ENCODE data around the gene CD79B.
"Not testable (repeated sequence)": the region's sequence is repeated elsewhere in the genome, so short reads cannot be mapped to it uniquely, and the experiment has no call there.

The CD79B gene

DNA sequence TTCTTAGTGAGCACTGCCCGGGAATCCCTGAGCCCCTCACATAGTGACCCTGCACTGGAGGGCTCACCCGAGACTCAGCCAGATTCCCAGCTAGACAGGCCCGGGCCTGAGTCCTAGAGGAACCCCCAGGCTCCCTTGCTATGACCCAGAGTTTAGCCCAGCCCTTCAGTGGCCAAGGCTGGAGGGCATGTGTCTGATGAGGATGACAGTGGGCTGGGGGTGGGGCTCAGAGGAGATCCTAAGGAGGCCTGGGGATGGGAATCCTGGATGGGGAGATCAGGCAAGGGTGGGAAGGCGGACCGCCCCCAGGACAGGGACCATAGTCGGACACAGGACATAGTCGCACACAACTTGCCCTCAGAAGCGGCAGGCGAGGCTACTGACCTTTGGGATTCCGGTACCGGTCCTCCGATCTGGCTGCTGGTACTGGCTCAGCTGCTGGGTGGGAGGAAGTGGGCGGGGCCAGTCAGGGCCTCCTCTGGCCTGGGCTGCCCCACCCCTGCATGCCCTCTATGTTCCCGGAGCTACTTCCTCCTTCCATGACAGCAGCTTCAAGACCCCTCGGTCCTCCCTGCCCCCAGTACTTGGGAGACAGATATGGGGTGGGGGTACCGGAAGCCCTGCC lies 1.1 kb downstream of the CD79B start:
- DNase-seq = no peak

DNA sequence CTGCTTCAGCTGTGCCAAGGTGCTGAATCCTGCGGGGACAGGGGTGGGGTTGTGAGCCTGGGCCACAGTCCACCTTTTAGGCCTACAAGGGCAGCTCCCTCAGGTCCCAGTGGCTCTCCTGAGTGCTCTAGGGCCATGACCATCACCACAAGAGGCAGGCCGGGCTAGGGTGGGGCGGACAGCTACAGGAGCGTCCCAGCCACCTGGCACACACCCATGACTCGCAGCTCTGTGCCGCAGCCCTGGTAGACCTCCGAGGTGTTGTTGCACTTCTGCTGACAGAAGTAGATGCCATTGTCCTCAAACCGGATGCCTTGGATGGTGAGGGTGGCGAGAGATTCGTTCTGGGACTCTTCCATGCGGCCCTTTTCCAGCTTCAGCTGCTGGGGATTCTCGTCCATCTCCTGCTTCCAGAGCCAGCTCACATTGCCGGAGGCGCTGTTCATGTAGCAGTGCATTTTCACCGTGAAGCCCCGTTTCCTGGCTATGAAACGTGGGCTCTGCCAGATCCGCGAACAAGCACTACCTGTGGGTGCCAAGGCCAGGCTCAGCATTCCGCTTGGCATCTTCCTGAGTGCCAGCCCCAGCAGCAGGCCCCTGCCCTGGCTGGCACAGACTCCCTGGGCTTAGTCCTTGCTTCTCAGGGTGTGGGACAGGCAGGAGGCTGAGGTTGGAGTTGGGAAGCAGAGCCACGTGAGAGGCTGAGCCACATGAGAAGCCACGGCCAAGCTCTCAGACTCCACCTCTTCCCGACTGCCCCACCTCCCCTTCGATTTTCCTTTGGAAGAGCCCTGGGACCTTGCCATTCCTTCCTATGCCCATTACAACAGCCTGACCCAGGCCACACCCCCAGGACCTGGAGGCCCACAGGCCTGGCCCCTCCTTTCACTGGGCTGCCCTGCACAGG lies 2.0 kb downstream of the CD79B start:
- no peak for DNase-seq

DNA sequence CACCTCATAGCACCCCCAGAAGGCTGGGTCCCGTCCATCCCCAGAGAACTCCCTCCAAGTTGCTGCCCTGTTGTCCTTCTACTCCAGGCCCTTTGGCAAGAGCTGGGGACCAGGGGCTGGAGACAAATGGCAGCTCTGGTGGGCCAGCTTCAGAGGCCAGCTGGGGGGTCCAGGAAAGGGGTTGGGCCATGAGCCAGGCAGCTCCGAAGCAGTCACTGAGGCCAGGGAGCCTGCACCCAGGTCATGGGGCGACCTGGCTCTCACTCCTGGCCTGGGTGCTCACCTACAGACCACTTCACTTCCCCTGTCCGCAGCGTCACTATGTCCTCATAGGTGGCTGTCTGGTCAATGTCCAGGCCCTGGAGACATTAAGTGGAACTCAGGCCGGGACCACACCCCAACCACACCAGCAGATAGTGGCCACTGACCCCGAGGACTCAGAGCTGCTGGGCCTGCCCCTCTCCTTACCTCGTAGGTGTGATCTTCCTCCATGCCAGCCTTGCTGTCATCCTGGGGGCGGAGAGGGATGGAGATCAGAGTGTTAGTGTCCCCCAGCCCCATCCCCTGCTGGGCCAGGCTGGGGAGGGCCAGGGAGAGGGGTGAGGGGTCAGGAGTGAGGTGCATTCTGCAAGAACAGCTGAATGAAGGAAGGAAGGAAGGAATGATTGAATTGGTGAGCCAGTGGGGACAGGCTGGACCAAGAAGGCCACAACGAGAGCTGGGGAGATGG lies 3.0 kb downstream of the CD79B start:
- no peak for DNase-seq

DNA sequence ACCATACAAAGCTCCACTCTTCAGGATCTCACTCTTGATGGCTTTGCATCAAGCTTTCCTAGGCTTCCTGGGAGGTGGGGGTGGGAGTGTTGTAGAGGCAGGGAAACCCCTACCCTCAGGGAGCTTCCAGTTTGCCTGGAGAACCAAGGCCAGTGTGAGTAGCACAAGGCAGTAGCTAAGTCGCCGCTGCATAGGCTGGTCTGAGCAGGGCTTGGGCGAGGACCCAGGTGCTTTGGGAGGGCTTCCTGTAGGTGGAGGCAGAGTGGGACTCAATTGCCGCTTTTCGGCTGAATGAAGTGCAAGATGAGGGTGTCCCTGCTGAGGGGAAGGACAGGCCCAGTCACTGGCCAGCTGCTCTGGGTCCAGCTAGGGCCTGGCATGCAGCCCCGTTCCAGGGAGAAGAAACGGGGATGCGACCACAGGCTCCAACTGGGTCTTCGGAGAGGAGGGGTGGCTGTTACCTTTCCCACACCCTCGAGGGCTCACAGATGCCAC lies 3.9 kb downstream of the CD79B start:
- DNase-seq = no peak

DNA sequence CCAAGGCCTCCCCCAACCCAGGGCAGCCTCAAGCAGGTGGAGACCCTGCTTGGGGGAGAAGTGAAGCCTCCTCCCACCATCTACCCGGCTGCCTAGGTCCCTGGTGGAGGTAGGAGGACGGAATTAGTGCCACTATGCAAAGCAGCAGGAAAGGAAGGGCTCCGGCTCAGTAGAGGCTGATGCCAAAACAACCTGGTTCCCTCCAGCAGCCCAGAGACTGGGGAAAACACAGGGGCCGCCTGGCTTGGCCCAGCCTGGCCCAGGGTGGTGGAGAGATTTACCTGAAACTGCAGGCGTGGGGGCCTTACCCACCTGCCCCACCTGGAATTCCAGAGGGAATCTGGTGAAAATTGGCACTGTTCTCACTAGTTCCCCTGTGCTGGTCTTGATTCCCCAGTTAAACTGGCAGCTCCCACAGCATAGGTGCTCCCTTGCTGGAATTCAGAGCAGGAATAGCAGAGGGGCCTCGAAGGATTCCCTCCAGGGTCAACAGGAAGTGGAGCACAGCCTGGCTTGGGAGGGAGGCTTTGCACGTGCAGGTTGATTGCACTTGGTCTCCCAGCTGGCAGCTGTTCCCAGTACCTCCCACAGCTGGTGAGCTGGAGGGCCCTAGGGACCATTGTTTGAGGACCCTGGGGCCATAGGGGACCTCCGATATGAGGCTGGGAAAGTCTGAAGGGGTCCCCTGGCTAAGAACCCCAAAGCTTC lies 4.5 kb downstream of the CD79B start:
- DNase-seq = no peak

DNA sequence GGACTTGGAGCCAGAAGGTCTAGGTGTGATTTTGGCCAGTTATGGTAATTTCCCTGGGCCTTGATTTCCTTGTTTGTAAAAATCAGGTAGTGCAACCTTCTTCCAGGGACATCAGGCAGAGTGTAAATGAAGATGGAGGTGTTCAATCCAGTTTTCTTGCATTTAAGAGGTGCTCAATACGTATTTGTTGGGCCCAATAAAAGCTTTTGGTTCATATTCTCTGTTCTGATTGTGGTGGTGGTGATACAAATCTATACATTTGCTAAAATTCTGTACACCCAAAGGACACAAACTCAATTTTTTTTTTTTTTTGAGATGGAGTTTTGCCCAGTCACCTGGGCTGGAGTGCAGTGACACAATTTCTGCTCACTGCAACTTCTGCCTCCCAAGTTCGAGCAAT lies 6.0 kb downstream of the CD79B start:
- no peak for DNase-seq

DNA sequence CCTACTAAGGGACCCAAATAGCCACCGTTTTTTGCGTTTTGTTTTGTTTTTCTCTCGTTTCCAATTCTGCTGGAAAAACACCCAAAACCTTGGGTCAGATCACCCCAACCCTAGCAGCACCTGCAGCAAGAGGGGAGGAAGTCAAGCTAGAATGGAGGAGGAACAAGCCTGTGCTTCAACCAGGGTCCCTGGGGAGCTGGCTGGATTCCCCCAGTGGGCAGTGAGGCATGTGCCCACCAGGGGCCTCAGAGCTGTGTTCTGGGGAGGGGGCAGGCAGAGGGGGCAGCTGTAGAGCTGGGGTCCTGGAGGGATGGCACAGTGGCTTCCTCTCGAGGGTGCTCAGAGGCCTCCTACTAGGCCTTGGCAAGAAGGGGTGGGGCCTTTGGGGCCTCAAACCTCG lies 6.5 kb downstream of the CD79B start:
- DNase-seq = no peak

DNA sequence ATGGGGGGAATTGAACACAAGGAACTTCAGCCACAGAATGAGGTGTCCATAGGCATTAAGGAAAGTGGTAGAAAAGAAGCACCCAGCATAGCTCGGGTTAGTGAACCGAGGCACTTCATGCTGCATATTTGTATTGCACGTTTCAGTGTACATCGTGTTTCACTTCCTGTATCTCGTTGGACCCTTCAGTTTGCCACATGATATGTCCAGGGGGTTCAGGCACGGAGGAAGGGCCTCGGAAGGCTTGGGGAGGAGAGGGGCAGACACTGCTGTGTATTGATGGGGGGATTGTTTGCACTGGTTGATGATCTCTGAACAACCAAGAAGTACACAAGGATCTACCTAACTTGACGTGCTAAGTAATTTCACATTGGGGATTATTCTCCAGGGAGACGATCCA lies 9.7 kb downstream of the CD79B start:
- not testable (repeated sequence) for DNase-seq

DNA sequence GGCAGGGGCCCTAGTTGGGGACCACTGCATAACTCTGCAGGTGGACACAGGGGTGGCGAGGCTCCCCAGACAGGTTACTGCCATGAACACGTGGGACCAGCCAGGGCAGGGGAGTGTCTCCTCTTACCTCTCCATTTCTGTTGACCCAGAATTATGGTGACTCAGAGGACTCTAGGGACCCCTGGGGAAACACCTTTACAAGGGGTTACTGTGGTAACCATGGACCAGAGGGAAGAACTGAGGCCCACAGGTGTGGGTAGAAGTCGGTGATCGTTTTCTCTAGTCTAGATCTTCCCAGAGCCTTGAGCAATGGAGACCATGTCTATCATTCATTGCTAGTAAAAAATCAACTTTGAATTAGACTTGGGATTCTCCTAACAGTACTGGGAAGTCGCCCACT lies 11.4 kb downstream of the CD79B start:
- not testable (repeated sequence) for DNase-seq

DNA sequence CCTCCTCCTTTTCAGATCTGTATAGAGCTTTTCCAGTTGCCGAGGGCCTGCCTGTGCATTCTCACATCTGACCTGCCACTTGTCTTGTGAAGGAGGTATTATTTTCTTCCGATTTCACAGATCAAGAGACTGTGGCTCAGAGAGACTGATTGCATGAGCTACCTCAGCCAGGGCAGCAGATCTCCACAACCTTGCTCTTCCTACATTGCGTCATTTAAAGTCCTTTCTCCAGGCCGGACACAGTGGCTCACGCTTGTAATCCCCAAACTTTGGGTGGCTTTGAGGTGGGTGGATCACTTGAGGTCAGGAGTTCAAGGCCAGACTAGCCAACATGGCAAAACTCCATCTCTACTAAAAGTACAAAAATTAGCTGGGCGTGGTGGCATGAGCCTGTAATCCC lies 12.1 kb downstream of the CD79B start:
- not testable (repeated sequence) for DNase-seq

DNA sequence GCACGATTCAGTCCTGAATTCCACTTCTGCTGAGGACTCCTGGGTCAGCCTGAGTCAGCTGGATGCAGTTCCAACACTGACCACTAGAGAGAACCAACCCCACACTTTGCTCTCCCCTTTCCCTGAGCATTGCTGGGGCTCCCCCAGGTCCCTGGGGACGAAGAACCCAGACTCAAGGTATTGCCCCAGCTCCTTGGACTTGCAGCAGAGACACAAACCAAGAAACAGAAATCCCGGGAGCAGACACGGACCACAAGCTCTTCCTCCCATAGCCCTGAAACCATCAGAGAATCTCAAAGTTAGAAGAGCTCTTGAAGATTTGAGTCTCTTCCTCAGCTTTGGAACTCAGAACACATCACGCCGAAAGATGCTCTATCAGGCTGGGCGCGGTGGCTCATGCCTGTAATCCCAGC lies 12.8 kb downstream of the CD79B start:
- DNase-seq = peak; percentile 20

DNA sequence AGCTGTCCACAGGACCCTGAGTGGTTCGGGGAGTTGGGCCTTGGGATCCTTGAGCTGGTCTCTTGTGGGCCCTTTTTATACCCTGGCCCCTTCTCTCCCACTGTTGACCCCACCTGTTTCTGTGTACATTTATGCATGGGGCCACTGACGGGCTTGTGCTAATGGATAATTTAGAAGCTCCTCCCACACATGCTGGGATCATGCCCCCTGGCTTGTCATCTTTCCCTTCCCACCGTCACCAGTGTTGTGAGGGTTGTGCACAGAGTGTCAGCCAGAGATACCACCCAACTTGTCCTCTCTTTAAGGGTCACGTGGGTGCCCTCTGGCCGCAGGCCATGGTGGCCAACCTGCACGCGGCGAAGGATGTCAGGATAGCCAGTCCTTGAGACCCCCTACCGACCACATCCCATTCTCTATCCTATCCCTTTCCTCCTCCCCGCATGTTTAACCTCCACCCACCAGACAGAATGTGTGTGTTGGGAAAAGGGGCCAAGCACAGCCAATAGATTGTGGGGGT lies 13.3 kb downstream of the CD79B start, which contains the start of gene GH1:
Gene GH1, minus strand, starts transcription at position 51 of the 517 bp plus-strand sequence. CDS start 63 bp downstream, outside the sequence.
- not testable (repeated sequence) for DNase-seq

DNA sequence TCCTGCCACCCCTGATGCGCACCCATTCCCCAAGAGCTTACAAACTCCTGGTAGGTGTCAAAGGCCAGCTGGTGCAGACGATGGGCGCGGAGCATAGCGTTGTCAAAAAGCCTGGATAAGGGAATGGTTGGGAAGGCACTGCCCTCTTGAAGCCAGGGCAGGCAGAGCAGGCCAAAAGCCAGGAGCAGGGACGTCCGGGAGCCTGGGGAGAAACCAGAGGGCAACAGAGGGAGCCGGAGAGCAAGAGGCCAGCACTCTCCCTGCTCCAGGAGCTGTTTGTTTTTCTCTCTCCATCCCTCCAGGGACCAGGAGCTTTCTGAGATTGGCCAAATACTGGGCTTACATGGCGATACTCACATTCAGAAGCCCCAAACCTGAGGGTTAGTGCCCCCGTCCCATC lies 13.8 kb downstream of the CD79B start:
- no peak for DNase-seq

DNA sequence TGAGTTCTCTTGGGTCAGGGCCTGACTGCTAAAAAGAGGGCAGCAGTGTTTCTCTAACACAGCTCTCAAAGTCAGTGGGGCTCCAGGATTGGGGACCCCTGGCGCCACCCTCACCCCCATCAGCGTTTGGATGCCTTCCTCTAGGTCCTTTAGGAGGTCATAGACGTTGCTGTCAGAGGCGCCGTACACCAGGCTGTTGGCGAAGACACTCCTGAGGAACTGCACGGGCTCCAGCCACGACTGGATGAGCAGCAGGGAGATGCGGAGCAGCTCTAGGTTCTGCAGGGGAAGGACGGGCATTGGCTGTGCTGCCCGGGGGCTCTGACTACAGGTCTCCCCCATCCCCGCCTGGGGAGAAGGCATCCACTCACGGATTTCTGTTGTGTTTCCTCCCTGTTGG lies 14.5 kb downstream of the CD79B start:
- no peak for DNase-seq

DNA sequence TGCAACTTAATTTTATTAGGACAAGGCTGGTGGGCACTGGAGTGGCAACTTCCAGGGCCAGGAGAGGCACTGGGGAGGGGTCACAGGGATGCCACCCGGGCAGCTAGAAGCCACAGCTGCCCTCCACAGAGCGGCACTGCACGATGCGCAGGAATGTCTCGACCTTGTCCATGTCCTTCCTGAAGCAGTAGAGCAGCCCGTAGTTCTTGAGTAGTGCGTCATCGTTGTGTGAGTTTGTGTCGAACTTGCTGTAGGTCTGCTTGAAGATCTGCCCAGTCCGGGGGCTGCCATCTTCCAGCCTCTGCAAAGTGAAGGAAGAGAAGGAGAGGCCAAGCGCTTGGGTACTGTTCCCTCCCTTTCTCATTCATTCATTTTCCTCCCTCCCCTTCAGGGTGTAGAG lies 14.9 kb downstream of the CD79B start:
- not testable (repeated sequence) for DNase-seq

DNA sequence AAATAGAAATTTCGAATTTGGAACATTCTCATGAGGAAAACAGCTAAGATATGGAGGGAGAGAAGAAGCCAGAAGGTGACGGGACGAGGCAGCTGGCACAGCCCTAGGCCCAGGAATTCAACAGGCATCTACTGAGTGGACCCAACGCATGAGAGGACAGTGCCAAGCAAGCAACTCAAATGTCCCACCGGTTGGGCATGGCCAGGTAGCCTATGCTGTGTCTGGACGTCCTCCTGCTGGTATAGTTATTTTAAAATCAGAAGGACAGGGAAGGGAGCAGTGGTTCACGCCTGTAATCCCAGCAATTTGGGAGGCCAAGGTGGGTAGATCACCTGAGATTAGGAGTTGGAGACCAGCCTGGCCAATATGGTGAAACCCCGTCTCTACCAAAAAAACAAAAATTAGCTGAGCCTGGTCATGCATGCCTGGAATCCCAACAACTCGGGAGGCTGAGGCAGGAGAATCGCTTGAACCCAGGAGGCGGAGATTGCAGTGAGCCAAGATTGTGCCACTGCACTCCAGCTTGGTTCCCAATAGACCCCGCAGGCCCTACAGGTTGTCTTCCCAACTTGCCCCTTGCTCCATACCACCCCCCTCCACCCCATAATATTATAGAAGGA lies 15.5 kb downstream of the CD79B start:
- DNase-seq = no peak

DNA sequence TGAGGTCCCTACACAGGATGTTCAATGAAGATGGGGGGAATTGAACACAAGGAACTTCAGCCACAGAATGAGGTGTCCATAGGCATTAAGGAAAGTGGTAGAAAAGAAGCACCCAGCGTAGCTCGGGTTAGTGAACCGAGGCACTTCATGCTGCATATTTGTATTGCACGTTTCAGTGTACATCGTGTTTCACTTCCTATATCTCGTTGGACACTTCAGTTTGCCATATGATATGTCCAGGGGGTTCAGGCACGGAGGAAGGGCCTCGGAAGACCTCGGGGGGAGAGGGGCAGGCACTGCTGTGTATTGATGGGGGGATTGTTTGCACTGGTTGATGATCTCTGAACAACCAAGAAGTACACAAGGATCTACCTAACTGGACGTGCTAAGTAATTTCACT lies 16.4 kb downstream of the CD79B start:
- DNase-seq = not testable (repeated sequence)

DNA sequence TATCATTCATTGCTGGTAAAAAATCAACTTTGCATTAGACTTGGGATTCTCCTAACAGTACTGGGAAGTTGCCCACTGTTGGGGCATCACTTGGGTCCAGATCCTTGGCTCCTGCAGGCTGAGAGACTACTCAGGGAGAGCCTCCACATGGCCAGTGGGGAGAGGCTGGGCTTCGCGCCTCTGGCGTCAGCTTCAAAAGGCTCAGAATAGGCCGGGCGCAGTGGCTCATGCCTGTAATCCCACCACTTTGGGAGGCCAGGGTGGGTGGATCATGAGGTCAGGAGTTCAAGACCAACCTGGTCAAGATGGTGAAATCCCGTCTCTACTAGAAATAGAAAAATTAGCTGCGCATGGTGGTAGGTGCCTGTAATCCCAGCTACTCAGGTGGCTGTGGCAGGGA lies 17.7 kb downstream of the CD79B start:
- no peak for DNase-seq

DNA sequence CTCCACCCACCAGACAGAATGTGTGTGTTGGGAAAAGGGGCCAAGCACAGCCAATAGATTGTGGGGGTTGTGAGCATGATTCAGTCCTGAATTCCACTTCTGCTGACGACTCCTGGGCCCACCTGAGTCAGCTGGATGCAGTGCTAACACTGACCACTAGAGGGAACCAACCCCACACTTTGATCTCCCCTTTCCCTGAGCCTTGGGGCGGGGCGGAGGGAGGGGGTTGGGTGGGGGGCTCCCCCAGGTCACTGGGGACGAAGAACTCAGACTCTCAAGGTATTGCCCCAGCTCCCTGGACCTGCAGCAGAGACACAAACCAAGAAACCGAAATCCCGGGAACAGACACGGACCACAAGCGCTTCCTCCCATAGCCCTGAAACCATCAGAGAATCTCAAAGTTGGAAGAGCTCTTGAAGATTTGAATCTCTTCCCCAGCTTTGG lies 20.5 kb downstream of the CD79B start:
- DNase-seq = no peak

DNA sequence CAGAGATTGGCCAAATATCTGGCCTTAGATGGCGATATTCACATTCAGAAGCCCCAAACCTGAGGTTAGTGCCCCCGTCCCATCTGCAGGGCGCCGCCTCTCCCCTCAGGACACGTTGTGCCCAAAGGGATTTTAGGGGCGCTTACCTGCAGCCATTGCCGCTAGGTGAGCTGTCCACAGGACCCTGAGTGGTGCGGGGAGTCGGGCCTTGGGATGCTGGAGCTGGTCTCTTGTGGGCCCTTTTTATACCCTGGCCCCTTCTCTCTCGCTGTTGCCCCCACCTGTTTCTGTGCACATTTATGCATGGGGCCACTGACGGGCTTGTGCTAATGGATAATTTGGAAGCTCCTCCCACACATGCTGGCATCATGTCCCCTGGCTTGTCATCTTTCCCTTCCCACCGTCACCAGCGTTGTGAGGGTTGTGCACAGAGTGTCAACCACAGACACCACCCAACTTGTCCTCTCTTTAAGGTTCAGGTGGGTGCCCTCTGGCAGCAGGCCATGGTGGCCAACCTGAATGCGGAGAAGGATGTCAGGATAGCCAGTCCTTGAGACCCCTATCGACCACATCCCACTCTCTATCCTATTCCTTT lies 21.0 kb downstream of the CD79B start, which contains the start of gene CSHL1:
Gene CSHL1, minus strand, starts transcription at position 218 of the 595 bp plus-strand sequence. Its CDS starts 62 bp downstream, at position 156.
- no peak for DNase-seq

DNA sequence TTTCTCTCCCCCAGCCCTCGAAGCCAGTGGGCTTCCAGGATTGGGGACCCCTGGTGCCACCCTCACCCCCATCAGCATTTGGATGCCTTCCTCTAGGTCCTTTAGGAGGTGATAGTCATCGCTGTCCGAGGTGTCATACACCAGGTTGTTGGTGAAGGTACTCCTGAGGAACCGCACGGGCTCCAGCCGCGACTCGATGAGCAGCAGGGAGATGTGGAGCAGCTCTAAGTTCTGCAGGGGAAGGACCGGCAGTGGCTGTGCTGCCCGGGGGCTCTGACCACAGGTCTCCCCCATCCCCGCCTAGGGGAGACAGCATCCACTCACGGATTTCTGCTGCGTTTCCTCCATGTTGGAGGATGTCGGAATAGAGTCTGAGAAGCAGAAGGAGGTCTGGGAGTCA lies 22.0 kb downstream of the CD79B start:
- no peak for DNase-seq
